Endodermal cell (in vitro differentiated cells): Measurements from ENCODE around the gene CCDC24. TPM values are rescaled to one million over a fixed set of nuclear protein-coding genes. Genes with fewer than 3 reads are reported as not detected.

Experiments
- DNase-seq: peaks from one replicate; pipeline ENCODE4 v3.0.0-alpha.2; 2017
- H3K27ac ChIP-seq: 2 replicates; pipeline ENCODE4 v1.5.1; 2013; ENCODE audit warnings: mild to moderate bottlenecking, low read depth, low read length, moderate library complexity
- H3K27me3 ChIP-seq: 2 replicates; pipeline ENCODE4 v1.6.1; 2013; ENCODE audit warnings: mild to moderate bottlenecking, low read length, moderate library complexity; ENCODE audit not compliant: insufficient read depth, control insufficient read depth, poor library complexity, severe bottlenecking
- H3K36me3 ChIP-seq: 2 replicates; pipeline ENCODE4 v1.7.0; 2013; ENCODE audit warnings: mild to moderate bottlenecking, low read length, moderate library complexity; ENCODE audit not compliant: control insufficient read depth, insufficient read depth
- H3K4me1 ChIP-seq: one replicate; pipeline ENCODE4 v1.7.0; 2013; ENCODE audit warnings: low read length; ENCODE audit not compliant: control insufficient read depth, insufficient read depth
- H3K4me3 ChIP-seq: 2 replicates; pipeline ENCODE4 v1.5.1; 2013; ENCODE audit warnings: mild to moderate bottlenecking, low read length, moderate library complexity
- H3K9ac ChIP-seq: 2 replicates; pipeline ENCODE4 v1.6.1; 2013; ENCODE audit warnings: mild to moderate bottlenecking, low read length, moderate library complexity; ENCODE audit not compliant: poor library complexity, severe bottlenecking; ENCODE audit errors: extremely low read depth
- H3K9me3 ChIP-seq: 2 replicates; pipeline ENCODE4 v1.6.1; 2013; ENCODE audit warnings: mild to moderate bottlenecking, low read length, moderate library complexity; ENCODE audit not compliant: control insufficient read depth
- H3K27ac Mint-ChIP-seq: 2 replicates; pipeline ENCODE4 v1.8.0; 2020; ENCODE audit warnings: mixed read lengths
- H3K27me3 Mint-ChIP-seq: 2 replicates; pipeline ENCODE4 v1.8.0; 2021; ENCODE audit warnings: mild to moderate bottlenecking, mixed read lengths; ENCODE audit not compliant: insufficient read depth
- H3K36me3 Mint-ChIP-seq: 2 replicates; pipeline ENCODE4 v1.8.0; 2020; ENCODE audit warnings: low read depth, mixed read lengths
- H3K4me1 Mint-ChIP-seq: 2 replicates; pipeline ENCODE4 v1.8.0; 2020; ENCODE audit warnings: mixed read lengths
- H3K4me3 Mint-ChIP-seq: 2 replicates; pipeline ENCODE4 v1.8.0; 2020; ENCODE audit warnings: mild to moderate bottlenecking, moderate library complexity, mixed read lengths
- H3K9me3 Mint-ChIP-seq: 2 replicates; pipeline ENCODE4 v1.8.0; 2020; ENCODE audit warnings: mild to moderate bottlenecking, mixed read lengths
- WGBS, 2 experiments: methylation state at CpG; one replicate each; pipeline versions ENCODE4 v1.1.5 to v1.1.7; 2013; ENCODE audit warnings: missing lambda C conversion rate in 2 of 2, mixed read lengths in 1 of 2; ENCODE audit not compliant: insufficient coverage in 1 of 2, insufficient read length in 1 of 2; 5-methylcytosine and 5-hydroxymethylcytosine counted together
- total RNA-seq, 2 donors: library from RNA; stranded (reverse); fragmentation: NEBNext Ultra II Directional in 1 of 2; extraction: Animal tissue kit (Norgen Biotek cat#: 25700) in 1 of 2; gene quantifications; 2 replicates in 1 of 2; 3 replicates in 1 of 2; pipeline ENCODE4 v1.2.1, GENCODE V29; 2021
- TF ChIP-seq, protein P1 (sequence below): fragments of 200-600 bp; sonication (generic); conservative IDR thresholded peaks from 2 replicates; pipeline ENCODE4 v1.5.0; 2021; ENCODE audit warnings: antibody characterized with exemption, mild to moderate bottlenecking

The CCDC24 gene
- total RNA-seq, 2 donors from 2014 or later = 26.6 to 31.1 TPM

DNA sequence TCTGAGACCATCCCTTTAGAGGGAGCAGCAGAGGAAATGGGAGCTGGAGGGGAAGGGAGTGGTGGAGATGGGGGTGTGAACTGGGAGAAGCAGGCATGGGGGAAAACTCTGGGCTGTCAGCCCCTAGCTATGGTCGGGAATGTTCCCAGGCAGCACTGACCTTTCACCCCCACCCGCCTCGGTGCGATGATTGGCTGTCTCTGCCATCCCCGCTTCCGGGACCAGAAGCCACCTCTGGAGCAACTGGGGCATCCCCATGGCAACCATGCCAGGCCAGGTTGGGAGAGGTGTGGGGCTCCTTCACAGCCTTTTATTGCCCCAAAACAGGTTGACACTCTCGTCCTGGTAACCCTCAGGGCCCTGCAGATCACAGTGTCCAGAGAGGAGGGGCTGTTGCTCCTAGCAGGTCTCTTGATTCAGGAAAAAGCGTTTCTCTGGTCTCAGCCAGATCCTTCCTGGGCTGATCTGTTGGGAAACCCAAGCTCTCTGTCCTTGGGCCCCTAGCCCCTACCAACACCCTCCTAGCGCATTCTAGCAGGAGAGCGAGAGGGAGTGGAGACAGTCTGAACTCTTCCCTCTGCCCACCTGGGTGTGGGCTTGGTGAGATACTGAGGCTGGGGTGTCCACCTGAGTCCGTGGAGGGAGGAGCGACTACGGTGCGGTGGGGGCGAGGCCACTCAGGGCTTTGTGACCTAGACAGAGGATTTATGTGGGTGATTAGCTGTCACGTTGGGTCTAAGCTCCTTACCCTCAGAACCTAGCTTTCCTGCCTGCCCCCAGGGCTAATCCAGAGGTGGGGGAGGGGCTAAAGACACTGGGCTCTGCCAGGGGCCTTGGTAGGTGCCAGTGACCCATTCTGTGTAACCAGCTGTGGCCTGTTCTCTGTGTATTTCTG lies 52.0 kb downstream of the CCDC24 start:
- Histone ChIP-seq H3K9me3 (no peaks in the 10 kb centered on the region), H3K27me3 (no peaks in the 10 kb centered on the region), H3K4me3 (no peak overlapping the region), H3K36me3 (no peaks in the 10 kb centered on the region), H3K27ac (no peak overlapping the region), H3K9ac (no peak overlapping the region), H3K4me1 (no peaks in the 10 kb centered on the region)
- Mint-ChIP-seq H3K4me1 (peaks cover 4% of the 10 kb centered on the region), H3K9me3 (no peaks in the 10 kb centered on the region), H3K36me3 (no peaks in the 10 kb centered on the region), H3K4me3 (no peak overlapping the region), H3K27ac (no peak overlapping the region), H3K27me3 (peaks cover 18% of the 10 kb centered on the region)
- WGBS, 2 experiments = 71 to 85% methylated on average over 2 to 16 of the region's 16 CpGs
- TF ChIP-seq, protein P1, sequence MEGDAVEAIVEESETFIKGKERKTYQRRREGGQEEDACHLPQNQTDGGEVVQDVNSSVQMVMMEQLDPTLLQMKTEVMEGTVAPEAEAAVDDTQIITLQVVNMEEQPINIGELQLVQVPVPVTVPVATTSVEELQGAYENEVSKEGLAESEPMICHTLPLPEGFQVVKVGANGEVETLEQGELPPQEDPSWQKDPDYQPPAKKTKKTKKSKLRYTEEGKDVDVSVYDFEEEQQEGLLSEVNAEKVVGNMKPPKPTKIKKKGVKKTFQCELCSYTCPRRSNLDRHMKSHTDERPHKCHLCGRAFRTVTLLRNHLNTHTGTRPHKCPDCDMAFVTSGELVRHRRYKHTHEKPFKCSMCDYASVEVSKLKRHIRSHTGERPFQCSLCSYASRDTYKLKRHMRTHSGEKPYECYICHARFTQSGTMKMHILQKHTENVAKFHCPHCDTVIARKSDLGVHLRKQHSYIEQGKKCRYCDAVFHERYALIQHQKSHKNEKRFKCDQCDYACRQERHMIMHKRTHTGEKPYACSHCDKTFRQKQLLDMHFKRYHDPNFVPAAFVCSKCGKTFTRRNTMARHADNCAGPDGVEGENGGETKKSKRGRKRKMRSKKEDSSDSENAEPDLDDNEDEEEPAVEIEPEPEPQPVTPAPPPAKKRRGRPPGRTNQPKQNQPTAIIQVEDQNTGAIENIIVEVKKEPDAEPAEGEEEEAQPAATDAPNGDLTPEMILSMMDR = no peak
- peak; percentile 43 for DNase-seq

DNA sequence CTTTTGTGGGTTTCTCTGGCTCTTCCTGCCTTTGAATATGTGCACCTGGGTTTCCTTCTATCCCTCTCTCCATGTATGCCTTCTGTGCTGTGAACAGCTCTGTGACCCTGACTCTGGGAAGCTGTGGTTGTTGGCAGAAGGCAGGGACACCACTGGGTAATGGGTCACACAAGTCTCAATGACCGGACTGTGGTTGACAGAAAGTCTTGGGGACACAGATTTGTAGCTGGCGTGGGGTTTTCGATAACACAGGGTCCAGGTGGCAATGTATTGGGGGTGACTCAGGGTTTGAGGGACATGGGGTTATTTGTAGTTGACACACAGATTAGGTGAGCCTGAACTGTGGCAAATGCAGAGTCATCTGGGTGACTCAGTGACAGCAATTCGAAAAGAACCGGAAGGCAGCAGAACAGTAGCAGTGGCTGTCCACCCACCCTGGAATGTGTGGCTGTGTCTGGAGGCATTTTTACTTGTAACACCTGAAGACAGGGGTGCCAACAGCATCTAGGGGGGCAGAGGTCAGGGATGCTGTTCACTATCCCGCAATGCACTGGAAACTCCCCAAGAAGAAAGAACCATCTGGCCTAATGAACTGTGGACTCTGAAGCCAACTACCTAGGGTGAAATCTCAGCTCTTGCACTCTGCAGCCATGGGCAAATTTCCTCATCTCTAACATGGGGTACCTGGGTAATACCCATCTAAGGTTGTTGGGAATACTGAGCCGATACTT lies 52.8 kb downstream of the CCDC24 start:
- no peak for DNase-seq
- 92 to 100% methylated on average over 4 to 7 of the region's 7 CpGs for WGBS, 2 experiments
- H3K4me3 ChIP-seq = no peak overlapping the region
- Mint-ChIP-seq H3K27me3 (peaks cover 23% of the 10 kb centered on the region), H3K36me3 (no peaks in the 10 kb centered on the region), H3K4me3 (no peak overlapping the region), H3K27ac (no peak overlapping the region), H3K4me1 (peaks cover 4% of the 10 kb centered on the region), H3K9me3 (no peaks in the 10 kb centered on the region)
- H3K9me3 ChIP-seq = no peaks in the 10 kb centered on the region
- H3K27me3 ChIP-seq = no peaks in the 10 kb centered on the region
- H3K4me1 ChIP-seq = no peaks in the 10 kb centered on the region
- no peak overlapping the region for H3K27ac ChIP-seq
- H3K9ac ChIP-seq = no peak overlapping the region
- TF ChIP-seq, protein P1 = no peak
- H3K36me3 ChIP-seq = no peaks in the 10 kb centered on the region

DNA sequence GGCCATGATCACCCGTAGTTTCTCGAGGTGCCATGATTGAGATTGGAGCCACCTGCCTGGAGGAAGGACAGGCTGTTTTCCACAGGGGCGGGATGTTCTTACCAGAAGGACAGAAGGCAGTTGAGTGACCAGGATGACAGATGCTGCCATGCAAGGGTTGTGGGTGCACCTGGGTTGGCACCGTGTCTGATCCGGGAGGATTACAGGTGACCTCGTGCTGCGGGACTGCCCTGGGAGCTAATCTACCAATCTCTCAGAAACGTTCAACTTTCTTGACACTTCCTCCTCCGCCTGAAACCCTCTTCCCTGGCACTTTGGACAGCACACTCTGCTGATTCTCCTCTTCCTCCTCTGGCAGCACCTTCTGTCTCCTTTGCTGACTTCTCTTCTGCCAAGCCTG lies 53.7 kb downstream of the CCDC24 start:
- H3K36me3 ChIP-seq = no peaks in the 10 kb centered on the region
- H3K9me3 ChIP-seq = no peaks in the 10 kb centered on the region
- H3K4me1 Mint-ChIP-seq = peaks cover 4% of the 10 kb centered on the region
- H3K9ac ChIP-seq = no peak overlapping the region
- H3K27me3 ChIP-seq = peaks cover 4% of the 10 kb centered on the region
- no peak for DNase-seq
- H3K27ac ChIP-seq = no peak overlapping the region
- 89% methylated on average over 7 to 9 of the region's 9 CpGs for WGBS, 2 experiments
- no peaks in the 10 kb centered on the region for H3K4me1 ChIP-seq
- H3K4me3 ChIP-seq = no peak overlapping the region
- no peaks in the 10 kb centered on the region for H3K36me3 Mint-ChIP-seq
- H3K9me3 Mint-ChIP-seq = no peaks in the 10 kb centered on the region
- H3K4me3 Mint-ChIP-seq = no peak overlapping the region
- no peak overlapping the region for H3K27ac Mint-ChIP-seq
- TF ChIP-seq, protein P1 = no peak
- peaks cover 24% of the 10 kb centered on the region for H3K27me3 Mint-ChIP-seq

Other genes with a start within 250 kb of the CCDC24 start
- gene ARTN, start 57.8 kb upstream of the CCDC24 start, total RNA-seq = 1 to 10 TPM; 3.3 to 4.4 TPM
- 10 to 100 TPM; 18.6 to 21.5 TPM for gene IPO13, start 44.6 kb upstream of the CCDC24 start, total RNA-seq
- 10 to 100 TPM; 28.5 to 31.3 TPM for gene DPH2, start 21.6 kb upstream of the CCDC24 start, total RNA-seq
- gene ATP6V0B, start 16.6 kb upstream of the CCDC24 start, total RNA-seq = 100 to 1,000 TPM; 108 to 116 TPM
- 10 to 100 TPM; 62.7 to 72.7 TPM for gene B4GALT2, start 12.4 kb upstream of the CCDC24 start, total RNA-seq
- gene SLC6A9, start 39.9 kb downstream of the CCDC24 start, total RNA-seq = 10 to 100 TPM in 1 of 2 donors, 1 to 10 TPM in 1; 5.7 to 11.4 TPM
- gene KLF17, start 127.2 kb downstream of the CCDC24 start, total RNA-seq = not detected
- not detected for gene KLF18, start 150.0 kb downstream of the CCDC24 start, total RNA-seq
- gene DMAP1, start 221.9 kb downstream of the CCDC24 start, total RNA-seq = 10 to 100 TPM; 49.1 to 53.8 TPM